ENCODE results near the gene OR2D3.

- TF ChIP-seq GATA3 (IDR thresholded peaks at IDR 0.05; ENCODE audit: low read depth, low read length) (no peak), GATA2 (IDR thresholded peaks at IDR 0.05; ENCODE audit: low read depth, low read length) (no peak)
These were observed 5.6 kb downstream of the OR2D3 start, which contains the start of gene ZNF215 for GRCh38 chr11:6926208-6927029.

Data from SH-SY5Y (cell line).